Sciatic nerve (tissue), 2 donors: Measurements from ENCODE around the gene PRORP. TPM values are rescaled to one million over a fixed set of nuclear protein-coding genes. Genes with fewer than 3 reads are reported as not detected.
"Not testable (repeated sequence)": the region's sequence is repeated elsewhere in the genome, so short reads cannot be mapped to it uniquely, and the experiment has no call there.

Experiments used
- ATAC-seq: fragments of 200-7000 bp; cut with Tn5 transposase; one replicate; pipeline ENCODE4 v1.9.1; 2020; ENCODE audit warnings: mild to moderate bottlenecking, moderate library complexity
- DNase-seq: peaks from one replicate; pipeline ENCODE4 v3.0.0-alpha.2; 2020; ENCODE audit warnings: low spot score
- intact Hi-C: fragments of 100-400 bp; cut with DNase I; formaldehyde crosslinking; loops from one replicate; pipeline ENCODE4 v1.14.2; 2022
- total RNA-seq: library from RNA; stranded (reverse); fragmentation: NEBNext Ultra II Directional; extraction: Animal tissue kit (Norgen Biotek cat#: 25700); gene quantifications from one replicate; pipeline ENCODE4 v1.2.1, GENCODE V29; 2021
- donor health status: DM: no; HTN: no; CAD: no.
- donor health status: DM: no; HTN: no; CAD: no.

Gene PRORP
- total RNA-seq = 16.5 TPM

DNA sequence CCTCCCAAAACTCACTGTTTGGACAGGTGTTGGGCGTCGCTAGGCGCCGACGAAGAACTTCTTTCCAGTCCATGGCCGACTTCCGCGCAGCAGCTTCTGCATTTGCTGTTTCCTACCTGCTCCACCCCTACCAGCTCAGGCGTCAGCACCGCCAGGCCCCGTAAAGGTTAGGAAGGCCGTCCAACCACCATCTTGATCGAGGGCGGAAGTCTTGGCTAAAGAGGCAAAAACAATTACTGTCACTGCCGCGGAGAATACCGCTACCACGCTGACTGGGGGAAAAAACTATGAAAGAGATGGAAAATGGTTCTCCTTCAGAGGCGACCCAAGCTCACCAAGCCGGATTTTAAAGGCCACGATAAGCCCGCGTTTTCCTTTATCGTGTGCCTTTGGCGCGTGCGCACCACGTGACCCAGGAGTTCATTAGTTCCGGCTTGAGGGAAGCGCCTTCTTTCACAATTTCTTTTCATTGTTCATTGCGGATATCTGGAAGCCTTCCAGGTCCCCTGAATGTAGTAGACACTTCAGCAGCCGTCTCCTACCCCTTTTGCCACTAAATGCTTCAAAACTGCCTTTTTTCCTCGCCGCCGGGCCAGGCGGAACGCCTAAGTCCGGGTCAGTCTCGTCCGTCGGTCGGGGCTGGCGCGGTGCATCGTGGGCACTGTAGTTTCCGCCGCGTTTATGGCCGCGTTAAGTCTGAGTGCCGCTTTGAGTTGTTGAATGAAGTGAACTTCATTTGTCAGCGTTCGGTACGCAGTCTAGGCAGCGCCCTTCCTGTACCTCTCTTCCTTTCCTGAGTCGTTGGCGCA is at the start of gene PRORP, which contains the start of gene PPP2R3C:
Gene PRORP, plus strand, starts transcription at position 666 of the 809 bp plus-strand sequence. CDS start 694 bp downstream, outside the sequence.
Gene PPP2R3C, minus strand, starts transcription at position 104 of the 809 bp plus-strand sequence. Its CDS starts 31 bp downstream, at position 73.
- intact Hi-C loops = no loop called here
- peak; percentile 92 for DNase-seq
- ATAC-seq = peak; percentile 97

DNA sequence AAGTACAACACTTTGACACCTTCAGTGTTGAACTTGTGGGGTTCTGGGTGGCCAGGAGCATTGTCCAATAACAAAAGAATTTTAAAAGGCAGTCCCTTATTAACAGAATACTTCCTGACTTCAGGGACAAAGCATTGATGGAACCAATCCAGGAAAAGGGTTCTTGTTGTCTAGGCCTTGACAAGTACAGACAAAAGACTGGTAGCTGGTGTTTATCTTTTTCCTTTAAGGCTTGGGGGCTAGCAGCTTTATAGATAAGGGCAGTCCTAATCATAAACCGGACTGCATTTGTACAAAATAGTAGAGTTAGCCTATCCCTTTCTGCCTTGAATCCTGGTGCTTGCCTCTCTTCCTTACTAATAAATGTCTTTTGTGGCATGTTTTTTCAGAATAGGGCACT is 48.9 kb upstream of the PRORP start:
- intact Hi-C loops = no loop called here
- ATAC-seq (no peak), DNase-seq (no peak)

DNA sequence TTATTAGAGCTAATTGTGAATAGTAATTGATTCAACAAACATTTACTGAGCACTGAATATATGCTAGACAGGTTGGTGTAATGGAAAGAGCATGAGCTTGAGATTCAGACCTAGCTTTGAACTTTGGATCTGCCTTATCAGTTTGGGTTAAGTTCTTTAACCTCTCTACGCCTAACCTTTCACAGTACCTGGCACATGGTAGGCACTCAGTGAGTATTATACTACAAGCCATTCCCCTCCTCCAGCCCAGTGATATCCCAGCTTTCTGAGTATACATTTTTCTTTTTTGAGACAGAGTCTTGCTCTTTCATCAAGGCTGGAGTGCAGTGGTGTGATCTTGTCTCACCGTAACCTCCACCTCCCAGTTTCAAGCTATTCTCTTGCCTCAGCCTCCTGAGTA is 44.3 kb upstream of the PRORP start:
- intact Hi-C loops = no loop called here
- ATAC-seq (no peak), DNase-seq (no peak)

DNA sequence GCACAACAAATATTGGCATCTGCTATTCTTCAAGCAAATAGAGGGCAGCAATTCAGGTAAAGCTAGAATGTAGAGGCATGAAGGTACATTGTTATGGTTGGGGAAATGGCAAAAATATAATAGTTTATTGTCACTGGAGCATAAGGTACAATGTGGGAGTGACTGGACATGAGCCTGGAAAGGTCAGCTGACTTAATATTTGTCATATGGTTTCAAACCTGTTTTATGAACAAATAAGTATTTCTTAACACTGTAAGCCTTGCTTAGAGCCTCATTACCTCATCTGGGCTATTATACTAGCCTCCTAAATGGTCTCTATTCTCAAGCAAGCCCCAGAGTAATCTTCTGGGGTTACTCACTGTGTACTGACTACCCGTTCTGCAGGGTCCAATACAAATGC is 42.6 kb upstream of the PRORP start:
- ATAC-seq (no peak), DNase-seq (no peak)
- intact Hi-C loops = no loop called here

DNA sequence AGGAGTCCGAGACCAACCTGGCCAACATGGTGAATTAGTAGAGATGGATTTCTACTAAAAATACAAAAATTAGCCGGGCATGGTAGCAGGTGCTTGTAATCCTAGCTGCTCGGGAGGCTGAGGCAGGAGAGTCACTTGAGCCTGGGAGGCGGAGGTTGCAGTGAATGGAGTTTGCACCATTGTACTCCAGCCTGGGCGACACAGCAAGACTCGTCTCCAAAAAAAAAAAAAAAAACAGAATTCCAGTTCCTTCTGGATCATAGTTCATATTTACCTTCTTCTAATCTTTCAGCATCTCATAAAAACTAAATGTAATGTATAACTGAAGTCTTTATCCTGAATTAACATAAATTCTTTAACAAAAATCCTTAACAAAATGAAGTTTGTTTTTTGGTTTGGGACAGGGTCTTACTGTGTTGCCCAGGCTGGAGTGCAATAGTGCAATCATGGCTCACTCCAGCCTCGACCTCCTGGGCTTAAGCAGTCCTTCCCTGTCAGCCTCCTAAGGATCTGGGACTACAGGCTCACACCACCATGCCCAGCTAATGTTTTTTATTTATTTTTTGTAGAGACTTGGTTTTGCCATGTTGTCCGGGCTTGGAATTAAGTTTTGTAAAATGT is 38.7 kb upstream of the PRORP start:
- no peak for DNase-seq

DNA sequence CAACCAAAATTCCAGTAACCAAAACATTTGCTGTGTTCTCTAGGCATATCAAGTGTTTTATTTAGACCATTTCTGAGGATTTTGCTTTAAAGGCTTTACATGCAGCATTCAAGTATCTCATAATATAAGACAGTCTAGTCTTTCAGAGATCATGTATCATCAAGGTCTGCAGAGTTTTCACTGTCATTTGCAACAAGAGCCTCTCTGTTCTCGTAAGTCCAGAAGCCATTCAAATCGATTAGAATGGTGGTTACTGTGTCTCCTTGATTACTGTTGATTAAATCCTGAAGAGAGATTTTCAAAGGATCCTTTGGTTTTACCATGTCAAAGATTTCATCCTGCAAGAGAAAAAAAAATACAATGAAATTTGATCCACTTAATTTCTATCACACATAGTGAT is 36.9 kb upstream of the PRORP start:
- ATAC-seq (no peak), DNase-seq (no peak)
- intact Hi-C loops = no loop called here

More for the DNA sequence above, 38.7 kb upstream of the PRORP start:
- intact Hi-C loops = no loop called here
- no peak for ATAC-seq

DNA sequence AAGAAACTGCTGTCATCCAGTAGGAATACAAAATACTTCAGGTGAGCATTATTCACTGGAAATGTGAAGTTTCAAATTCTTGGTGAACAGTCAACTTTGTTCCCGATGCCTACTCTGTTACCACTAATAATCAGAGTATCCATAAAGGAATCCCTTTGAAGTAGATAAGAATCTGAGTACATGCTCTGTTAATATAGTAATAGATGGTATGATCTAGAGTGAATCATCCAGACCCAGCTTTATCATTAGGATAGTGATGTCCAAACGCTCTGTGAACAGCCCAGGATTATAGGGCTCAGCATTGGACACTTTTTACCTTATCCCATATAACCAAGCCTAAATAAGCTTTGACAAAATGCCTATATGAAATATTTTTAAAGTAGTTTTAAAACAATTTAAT is 33.8 kb upstream of the PRORP start:
- DNase-seq (no peak), ATAC-seq (no peak)
- intact Hi-C loops = no loop called here

DNA sequence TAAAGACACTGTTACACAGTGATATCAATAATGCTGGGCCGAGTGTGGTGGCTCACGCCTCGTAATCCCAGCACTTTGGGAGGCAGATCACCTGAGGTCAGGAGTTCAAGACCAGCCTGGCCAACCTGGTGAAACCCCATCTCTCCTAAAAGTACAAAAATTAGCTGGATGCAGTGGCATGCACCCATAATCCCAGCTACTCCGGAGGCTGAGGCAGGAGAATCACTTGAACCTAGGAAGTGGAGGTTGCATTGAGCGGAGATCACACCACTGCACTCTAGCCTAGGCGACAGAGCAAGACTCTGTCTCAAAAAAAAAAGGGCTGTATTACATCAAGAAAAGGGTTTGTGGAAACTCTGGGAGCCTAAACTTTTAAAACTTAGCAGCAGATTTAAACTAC is 27.7 kb upstream of the PRORP start:
- ATAC-seq, intact Hi-C loops: not testable (repeated sequence)

DNA sequence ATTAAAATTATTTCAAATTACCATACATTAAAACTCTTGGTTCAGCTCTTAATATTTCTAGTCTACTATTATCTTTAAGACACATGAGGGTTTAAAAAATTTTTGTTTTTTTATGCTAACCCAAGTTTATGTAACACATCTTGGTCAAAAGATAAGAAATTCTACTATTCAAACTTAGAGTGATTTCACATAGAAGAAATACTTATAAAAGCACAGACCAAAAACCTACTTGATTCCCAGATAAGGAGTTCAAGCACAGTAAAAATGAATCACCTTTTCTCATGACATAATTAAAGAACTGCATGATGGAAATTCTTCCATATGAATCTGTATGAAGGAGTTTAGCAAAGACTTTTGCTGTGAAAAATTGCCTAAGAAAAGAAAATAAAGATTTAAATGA is 14.5 kb upstream of the PRORP start:
- no peak for DNase-seq
- intact Hi-C loops = no loop called here
- no peak for ATAC-seq

More for the DNA sequence above, 27.7 kb upstream of the PRORP start:
- not testable (repeated sequence) for DNase-seq

DNA sequence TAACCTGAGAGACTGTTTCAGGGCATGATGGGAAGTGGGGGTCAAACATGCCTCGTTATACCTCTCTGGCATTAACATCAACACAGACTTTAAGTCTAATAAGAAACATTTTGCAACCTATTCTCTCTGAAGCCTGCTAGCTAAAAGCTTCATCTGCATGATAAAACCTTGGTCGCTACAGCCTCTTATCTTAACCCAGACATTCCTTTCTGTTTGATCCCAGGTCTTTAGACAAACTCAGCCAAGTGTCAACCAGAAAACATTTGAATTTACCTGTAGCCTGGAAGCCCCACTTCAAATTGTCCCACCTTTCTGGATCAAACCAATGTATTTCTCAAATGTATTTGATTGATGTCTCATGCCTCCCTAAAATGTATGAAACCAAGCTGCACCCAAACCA is 9.7 kb upstream of the PRORP start:
- ATAC-seq (no peak), DNase-seq (no peak)
- intact Hi-C loops = loop anchor here (10.0 kb wide), 1 partner anchor 58 kb away; no protein-coding TSS in a partner anchor

DNA sequence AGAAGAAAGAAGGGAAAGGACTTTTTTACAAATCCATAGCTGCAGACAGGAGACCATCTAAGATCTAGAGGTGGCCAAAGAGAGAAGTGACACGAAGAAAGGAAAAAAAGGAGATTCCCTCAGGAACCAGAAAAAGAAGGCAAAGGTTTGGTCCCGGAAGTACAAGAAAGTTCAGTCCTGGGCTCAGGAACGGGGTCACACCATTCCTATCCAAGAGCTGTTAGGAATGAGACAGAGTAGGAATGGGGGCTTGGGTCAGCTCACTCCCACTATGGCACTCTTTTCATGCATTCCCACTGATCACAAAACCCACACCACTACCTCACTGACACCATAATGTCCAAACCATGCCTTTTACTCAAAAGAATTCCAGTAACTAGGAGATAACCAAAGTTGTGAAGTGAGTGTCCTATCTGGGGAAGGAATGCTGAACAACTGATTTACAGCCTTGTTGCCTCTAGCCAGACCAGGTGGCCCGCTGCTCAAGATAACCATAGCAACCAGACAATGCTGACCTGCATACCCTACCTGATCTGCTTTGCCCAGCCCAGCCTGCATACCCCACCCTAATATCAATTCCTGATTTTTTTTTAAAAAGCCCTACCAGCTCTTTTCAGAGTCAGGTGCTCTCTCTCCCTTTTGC is 8.9 kb upstream of the PRORP start:
- intact Hi-C loops = loop anchor here (10.0 kb wide), 1 partner anchor 59 kb away; no protein-coding TSS in a partner anchor
- DNase-seq = no peak
- no peak for ATAC-seq

DNA sequence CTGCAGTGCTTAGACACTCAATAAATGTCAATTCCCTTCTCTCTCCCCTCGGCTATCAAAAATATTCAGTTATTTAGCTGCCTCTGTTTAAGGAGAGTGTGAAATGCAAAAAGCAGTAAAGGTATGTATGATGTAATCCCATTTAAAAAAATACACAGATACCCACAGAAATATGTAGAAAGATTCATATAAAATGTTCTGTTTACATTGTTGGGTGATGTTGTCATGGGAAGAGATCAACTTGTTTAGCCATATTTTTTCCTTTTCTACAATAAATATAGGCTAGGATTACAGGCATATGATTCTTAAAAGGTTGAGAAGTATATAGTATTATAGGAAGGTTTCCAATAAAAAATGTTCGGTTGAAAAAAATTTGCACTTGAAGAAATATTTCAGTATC is 8.3 kb upstream of the PRORP start:
- DNase-seq = no peak
- intact Hi-C loops = loop anchor here (10.0 kb wide), 1 partner anchor 59 kb away; no protein-coding TSS in a partner anchor

DNA sequence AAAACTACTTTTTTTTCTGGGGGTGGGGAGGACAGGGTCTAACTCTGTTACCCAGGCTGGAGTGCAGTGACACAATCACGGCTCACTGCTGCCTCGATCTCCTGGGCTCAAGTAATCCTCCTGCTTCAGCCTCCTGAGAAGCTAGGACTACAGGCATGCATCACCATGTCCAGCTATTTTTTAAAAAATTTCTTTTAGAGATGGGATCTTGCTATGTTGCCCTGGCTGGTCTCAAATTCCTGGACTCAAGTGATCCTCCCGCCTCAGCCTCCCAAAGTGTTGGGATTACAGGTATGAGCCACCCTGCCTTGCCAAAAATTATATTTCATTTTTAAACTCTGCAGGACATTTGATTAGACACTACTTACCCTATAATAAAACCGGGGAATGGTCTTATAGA is 6.1 kb upstream of the PRORP start:
- intact Hi-C loops = loop anchor here (10.0 kb wide), 1 partner anchor 61 kb away; no protein-coding TSS in a partner anchor
- ATAC-seq (no peak), DNase-seq (no peak)

More for the DNA sequence above, 8.3 kb upstream of the PRORP start:
- ATAC-seq = no peak

DNA sequence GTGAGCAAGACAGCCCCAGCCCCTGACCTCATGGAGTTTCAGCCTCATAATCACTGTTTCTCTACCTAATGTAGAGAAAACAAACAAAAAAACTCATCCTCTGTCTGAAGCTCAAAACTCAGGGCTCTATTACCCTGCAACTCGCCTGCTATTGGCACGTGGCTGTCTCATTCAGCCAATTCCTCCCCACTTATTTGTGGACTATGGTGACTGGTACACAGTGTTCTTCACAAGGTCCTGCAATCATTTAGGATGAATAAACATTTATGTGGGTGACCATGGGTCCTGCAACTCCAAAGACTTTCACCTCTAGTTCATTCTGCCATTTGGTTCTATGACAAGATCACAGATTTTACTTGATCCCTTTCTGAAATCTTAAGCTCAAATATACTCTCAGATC is 5.2 kb upstream of the PRORP start:
- intact Hi-C loops = loop anchor here (10.0 kb wide), 1 partner anchor 62 kb away; no protein-coding TSS in a partner anchor
- DNase-seq (no peak), ATAC-seq (no peak)

DNA sequence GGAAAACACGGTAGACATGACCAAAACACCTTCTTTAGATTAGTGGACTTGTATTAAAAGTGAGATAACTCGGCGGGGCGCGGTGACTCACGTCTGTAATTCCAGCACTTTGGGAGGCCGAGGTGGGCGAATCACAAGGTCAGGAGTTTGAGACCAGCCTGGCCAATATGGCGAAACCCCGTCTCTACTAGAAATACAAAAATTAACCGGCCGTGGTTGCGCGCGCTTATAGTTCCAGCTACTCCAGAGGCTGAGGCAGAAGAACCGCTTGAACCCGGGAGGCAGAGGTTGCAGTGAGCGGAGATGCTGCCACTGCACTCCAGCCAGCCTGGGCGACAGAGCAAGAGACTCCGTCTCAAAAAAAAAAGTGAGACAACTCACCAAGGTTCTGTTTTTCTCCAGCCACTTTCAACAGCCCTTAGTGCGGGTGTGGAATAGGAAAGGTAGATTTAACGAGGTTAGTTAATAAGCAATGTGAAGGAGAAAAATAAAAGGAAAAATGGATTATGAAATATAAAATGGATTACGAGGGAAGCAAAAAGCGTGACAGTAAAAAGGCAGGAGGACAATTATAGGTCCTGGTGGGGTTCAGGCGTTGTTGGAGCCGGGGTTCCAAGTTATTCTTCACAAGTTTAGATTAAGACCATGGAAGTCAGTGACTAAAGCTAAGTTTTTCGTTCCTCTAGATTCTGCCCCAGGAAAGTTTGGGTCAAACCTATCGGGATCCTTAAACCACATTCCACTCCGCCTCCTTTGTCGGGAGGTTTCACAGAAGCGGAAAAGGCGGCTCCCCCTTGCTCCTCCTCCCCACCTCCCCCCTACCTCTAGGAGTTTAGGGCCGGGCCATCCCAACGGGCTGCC is 1.1 kb upstream of the PRORP start:
- no peak for DNase-seq
- ATAC-seq = no peak
- intact Hi-C loops = no loop called here

DNA sequence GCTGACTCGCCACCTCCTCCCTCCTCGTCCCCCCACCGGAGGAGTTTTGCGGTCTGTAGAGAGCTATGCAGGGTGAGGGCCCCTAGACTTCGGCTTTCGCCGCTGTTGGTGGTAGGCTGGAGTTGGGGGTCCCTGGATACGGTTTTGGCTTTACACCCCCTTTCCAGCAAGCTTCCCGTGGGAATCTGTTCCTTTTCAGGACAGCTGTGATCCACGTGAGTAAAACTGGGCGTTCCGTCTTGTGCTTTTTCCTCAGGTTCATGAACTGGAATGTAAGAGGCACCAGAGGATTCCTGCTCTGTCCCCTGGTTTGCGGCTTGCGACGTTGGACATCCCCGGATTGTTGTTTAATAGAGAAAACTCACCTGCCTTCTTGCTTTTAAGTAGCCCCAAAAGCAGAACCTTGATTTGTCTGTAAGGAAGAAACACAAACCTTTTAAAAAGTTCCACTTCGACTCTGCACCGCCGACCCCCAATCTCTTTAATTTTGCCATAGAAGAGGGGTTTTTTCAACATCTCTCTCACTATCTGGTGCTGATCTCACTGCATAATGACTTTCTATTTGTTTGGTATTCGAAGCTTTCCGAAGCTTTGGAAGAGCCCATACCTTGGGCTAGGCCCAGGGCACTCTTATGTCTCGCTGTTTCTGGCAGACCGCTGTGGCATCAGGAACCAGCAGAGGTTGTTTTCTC is 490 bp downstream of the PRORP start:
- no peak for DNase-seq
- peak; percentile 49 for ATAC-seq
- intact Hi-C loops = no loop called here

DNA sequence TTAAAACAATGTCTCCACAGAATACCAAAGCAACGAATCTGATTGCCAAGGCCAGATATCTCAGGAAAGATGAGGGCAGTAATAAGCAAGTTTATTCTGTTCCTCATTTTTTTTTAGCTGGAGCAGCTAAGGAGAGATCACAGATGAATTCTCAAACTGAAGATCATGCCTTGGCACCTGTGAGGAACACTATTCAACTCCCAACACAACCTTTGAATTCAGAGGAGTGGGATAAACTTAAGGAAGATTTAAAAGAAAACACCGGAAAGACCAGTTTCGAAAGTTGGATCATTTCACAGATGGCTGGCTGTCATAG is 994 bp downstream of the PRORP start:
- ATAC-seq (no peak), DNase-seq (no peak)
- intact Hi-C loops = no loop called here

DNA sequence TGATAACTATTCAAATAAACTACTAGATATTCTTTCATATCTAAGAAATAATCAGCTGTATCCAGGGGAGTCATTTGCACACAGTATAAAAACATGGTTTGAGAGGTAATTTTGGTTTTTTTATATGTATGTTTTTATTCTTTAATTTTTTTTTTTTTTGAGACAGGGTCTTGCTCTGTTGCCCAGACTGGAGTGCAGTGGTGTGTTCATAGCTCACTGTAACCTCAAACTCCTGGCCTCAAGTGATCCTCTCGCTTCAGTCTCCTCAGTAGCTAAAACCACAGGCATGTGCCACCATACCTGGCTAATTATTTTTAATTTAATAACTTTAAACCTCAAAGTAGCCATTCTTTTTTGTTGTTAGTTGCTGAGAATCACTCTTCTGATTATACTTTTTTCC is 1.8 kb downstream of the PRORP start:
- ATAC-seq = no peak
- intact Hi-C loops = no loop called here
- DNase-seq = no peak
